Neural cell (in vitro differentiated cells): ENCODE measurements around the gene ANO4. TPM values are rescaled to one million over a fixed set of nuclear protein-coding genes. Genes with fewer than 3 reads are reported as not detected.

Source experiments
- H2AFZ ChIP-seq: fragments of 200-600, 300-800 bp; sonication (generic), shearing (Covaris generic); 2 replicates; pipeline ENCODE4 v1.6.0; 2014; ENCODE audit warnings: low read depth, mild to moderate bottlenecking, antibody characterized with exemption, low read length, moderate library complexity
- H3F3A ChIP-seq: fragments of 200-600 bp; shearing (Covaris generic); 2 replicates; pipeline ENCODE4 v1.6.1; 2016; ENCODE audit warnings: mild to moderate bottlenecking, moderate library complexity, mixed read lengths, antibody characterized with exemption, low read length; ENCODE audit not compliant: insufficient read depth, poor library complexity, severe bottlenecking
- H3K27ac ChIP-seq: fragments of 200-600, 300-800 bp; sonication (generic), shearing (Covaris generic); 2 replicates; pipeline ENCODE4 v1.5.1; 2014; ENCODE audit warnings: mild to moderate bottlenecking, low read length, moderate library complexity
- H3K27me3 ChIP-seq: fragments of 300-800, 200-600 bp; sonication (generic), shearing (Covaris generic); 2 replicates; pipeline ENCODE4 v1.6.0; 2014; ENCODE audit warnings: mild to moderate bottlenecking, low read depth, low read length, moderate library complexity; ENCODE audit not compliant: insufficient read depth
- H3K36me3 ChIP-seq: fragments of 300-800, 200-600 bp; sonication (generic), shearing (Covaris generic); 2 replicates; pipeline ENCODE4 v1.5.1; 2014; ENCODE audit warnings: mild to moderate bottlenecking, antibody characterized with exemption, low read length, moderate library complexity; ENCODE audit not compliant: insufficient read depth
- H3K4me2 ChIP-seq: fragments of 300-800, 200-600 bp; sonication (generic), shearing (Covaris generic); 2 replicates; pipeline ENCODE4 v1.6.0; 2014; ENCODE audit warnings: mild to moderate bottlenecking, low read length
- H3K4me3 ChIP-seq: fragments of 300-800, 200-600 bp; sonication (generic), shearing (Covaris generic); 2 replicates; pipeline ENCODE4 v1.5.1; 2014; ENCODE audit warnings: mild to moderate bottlenecking, low read length, moderate library complexity
- H3K79me2 ChIP-seq: fragments of 200-600 bp; shearing (Covaris generic); replicated peaks from 2 replicates; pipeline ENCODE4 v1.6.0; 2014; ENCODE audit warnings: mild to moderate bottlenecking, low read length, moderate library complexity; ENCODE audit not compliant: insufficient read depth
- H3K9ac ChIP-seq: fragments of 300-800, 200-600 bp; sonication (generic), shearing (Covaris generic); 2 replicates; pipeline ENCODE4 v1.6.1; 2016; ENCODE audit warnings: mild to moderate bottlenecking, low read length, mixed read lengths
- H3K9me2 ChIP-seq: fragments of 200-600 bp; shearing (Covaris generic); 2 replicates; pipeline ENCODE4 v1.6.1; 2016; ENCODE audit warnings: mild to moderate bottlenecking, low read length, mixed read lengths; ENCODE audit not compliant: insufficient read depth
- H3K9me3 ChIP-seq: fragments of 200-600, 300-800 bp; sonication (generic), shearing (Covaris generic); 2 replicates; pipeline ENCODE4 v1.6.1; 2016; ENCODE audit warnings: mild to moderate bottlenecking, mixed run types, low read length, moderate library complexity, mixed read lengths
- H4K20me1 ChIP-seq: fragments of 200-600 bp; shearing (Covaris generic); 2 replicates; pipeline ENCODE4 v1.6.1; 2016; ENCODE audit warnings: mild to moderate bottlenecking, mixed run types; ENCODE audit not compliant: insufficient read depth
- MXI1 ChIP-seq: fragments of 450-650 bp; conservative IDR thresholded peaks from 2 replicates; pipeline ENCODE4 v1.6.1; 2014; ENCODE audit warnings: antibody characterized with exemption, mild to moderate bottlenecking; ENCODE audit not compliant: poor library complexity, severe bottlenecking
- POLR2AphosphoS5 ChIP-seq: IDR thresholded peaks from 2 replicates; pipeline ENCODE4 v1.6.1; 2012
- RAD21 ChIP-seq: fragments of 450-650 bp; conservative IDR thresholded peaks from 2 replicates; pipeline ENCODE4 v1.6.1; 2014; ENCODE audit warnings: antibody characterized with exemption, mild to moderate bottlenecking, moderate library complexity
- SMC3 ChIP-seq: fragments of 450-650 bp; conservative IDR thresholded peaks from 2 replicates; pipeline ENCODE4 v1.6.1; 2014; ENCODE audit warnings: antibody characterized with exemption, mild to moderate bottlenecking, moderate library complexity; ENCODE audit not compliant: poor library complexity
- TAF1 ChIP-seq: IDR thresholded peaks from 2 replicates; pipeline ENCODE4 v1.6.1; 2012; ENCODE audit warnings: low read depth
- polyA plus RNA-seq: library from polyadenylated mRNA; depleted of rRNA; stranded (reverse); fragments of >200 nt; gene quantifications from 2 replicates; pipeline ENCODE4 v1.2.3, GENCODE V29; 2014
- TF ChIP-seq, protein P1 (sequence below): IDR thresholded peaks from 2 replicates; pipeline ENCODE4 v1.6.1; 2012; ENCODE audit warnings: borderline replicate concordance

The ANO4 gene
- polyA plus RNA-seq, 1 donor from 2014 or later: 11.1 TPM

GRCh38 chr12:101042211-101042610 is 247.6 kb downstream of the ANO4 start (continued):
- TF ChIP-seq SMC3: no peak

DNA sequence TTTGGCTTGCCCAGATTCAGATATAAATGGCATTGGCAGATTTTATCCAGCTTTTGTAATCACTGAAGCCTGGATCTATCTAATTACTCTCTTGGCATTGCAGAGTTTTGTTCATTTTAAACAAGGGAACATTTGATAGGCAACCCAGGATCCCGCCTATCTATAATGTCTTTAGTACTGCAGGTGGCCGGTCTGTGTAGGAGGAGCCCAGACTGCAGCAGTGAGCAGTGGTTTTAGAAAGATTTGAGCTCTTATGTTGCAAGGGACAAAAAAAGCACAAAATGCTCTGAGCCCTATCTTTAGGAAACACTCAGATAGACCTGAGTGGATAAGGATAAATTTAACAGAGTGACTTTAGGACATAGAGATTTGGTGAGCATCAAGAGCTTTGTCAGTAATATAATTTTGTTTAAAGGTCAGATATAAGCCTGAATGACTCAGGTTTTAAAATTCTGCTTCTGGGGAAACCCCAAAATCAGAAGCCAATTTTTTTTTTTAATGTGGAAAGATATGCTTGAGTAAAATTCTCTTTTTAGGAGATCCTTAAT is 250.0 kb downstream of the ANO4 start:
- no peaks in the 10 kb centered on the region for H3K36me3 ChIP-seq
- H3K9me3 ChIP-seq: no peaks in the 10 kb centered on the region
- H3K4me2 ChIP-seq: no peak overlapping the region
- no peaks in the 10 kb centered on the region for H3K9me2 ChIP-seq
- no peak overlapping the region for H3K9ac ChIP-seq
- TF ChIP-seq TAF1 (no peak), POLR2AphosphoS5 (no peak), RAD21 (no peak), MXI1 (no peak)
- no peak overlapping the region for H3K4me3 ChIP-seq
- H3K79me2 ChIP-seq: no peaks in the 10 kb centered on the region
- no peaks in the 10 kb centered on the region for H3F3A ChIP-seq
- H3K27ac ChIP-seq: no peak overlapping the region
- no peak overlapping the region for H2AFZ ChIP-seq
- H3K27me3 ChIP-seq: no peaks in the 10 kb centered on the region
- no peaks in the 10 kb centered on the region for H4K20me1 ChIP-seq

GRCh38 chr12:101045486-101046464 is 251.2 kb downstream of the ANO4 start:
- Histone ChIP-seq H3K79me2 (no peaks in the 10 kb centered on the region), H3K9ac (no peak overlapping the region), H3K9me3 (no peaks in the 10 kb centered on the region), H3F3A (no peaks in the 10 kb centered on the region), H3K4me2 (no peak overlapping the region), H3K27me3 (no peaks in the 10 kb centered on the region), H4K20me1 (no peaks in the 10 kb centered on the region), H3K27ac (no peak overlapping the region), H3K9me2 (no peaks in the 10 kb centered on the region), H3K36me3 (no peaks in the 10 kb centered on the region), H3K4me3 (no peak overlapping the region), H2AFZ (no peak overlapping the region)
- TF ChIP-seq, protein P1, sequence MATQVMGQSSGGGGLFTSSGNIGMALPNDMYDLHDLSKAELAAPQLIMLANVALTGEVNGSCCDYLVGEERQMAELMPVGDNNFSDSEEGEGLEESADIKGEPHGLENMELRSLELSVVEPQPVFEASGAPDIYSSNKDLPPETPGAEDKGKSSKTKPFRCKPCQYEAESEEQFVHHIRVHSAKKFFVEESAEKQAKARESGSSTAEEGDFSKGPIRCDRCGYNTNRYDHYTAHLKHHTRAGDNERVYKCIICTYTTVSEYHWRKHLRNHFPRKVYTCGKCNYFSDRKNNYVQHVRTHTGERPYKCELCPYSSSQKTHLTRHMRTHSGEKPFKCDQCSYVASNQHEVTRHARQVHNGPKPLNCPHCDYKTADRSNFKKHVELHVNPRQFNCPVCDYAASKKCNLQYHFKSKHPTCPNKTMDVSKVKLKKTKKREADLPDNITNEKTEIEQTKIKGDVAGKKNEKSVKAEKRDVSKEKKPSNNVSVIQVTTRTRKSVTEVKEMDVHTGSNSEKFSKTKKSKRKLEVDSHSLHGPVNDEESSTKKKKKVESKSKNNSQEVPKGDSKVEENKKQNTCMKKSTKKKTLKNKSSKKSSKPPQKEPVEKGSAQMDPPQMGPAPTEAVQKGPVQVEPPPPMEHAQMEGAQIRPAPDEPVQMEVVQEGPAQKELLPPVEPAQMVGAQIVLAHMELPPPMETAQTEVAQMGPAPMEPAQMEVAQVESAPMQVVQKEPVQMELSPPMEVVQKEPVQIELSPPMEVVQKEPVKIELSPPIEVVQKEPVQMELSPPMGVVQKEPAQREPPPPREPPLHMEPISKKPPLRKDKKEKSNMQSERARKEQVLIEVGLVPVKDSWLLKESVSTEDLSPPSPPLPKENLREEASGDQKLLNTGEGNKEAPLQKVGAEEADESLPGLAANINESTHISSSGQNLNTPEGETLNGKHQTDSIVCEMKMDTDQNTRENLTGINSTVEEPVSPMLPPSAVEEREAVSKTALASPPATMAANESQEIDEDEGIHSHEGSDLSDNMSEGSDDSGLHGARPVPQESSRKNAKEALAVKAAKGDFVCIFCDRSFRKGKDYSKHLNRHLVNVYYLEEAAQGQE: no peak

- Histone ChIP-seq H3K9me3 (no peaks in the 10 kb centered on the region), H3K9me2 (no peaks in the 10 kb centered on the region), H2AFZ (no peak overlapping the region), H3K27ac (no peak overlapping the region), H3F3A (no peaks in the 10 kb centered on the region), H3K79me2 (no peaks in the 10 kb centered on the region), H3K4me2 (no peak overlapping the region), H4K20me1 (no peaks in the 10 kb centered on the region), H3K27me3 (no peaks in the 10 kb centered on the region), H3K36me3 (no peaks in the 10 kb centered on the region), H3K9ac (no peak overlapping the region), H3K4me3 (no peak overlapping the region)
- TF ChIP-seq TAF1: no peak
Observed at GRCh38 chr12:101047652-101048051, 253.1 kb downstream of the ANO4 start.
